Motor neuron (in vitro differentiated cells): ENCODE data around the gene NUCKS1. TPM values are rescaled to one million over a fixed set of nuclear protein-coding genes. Genes with fewer than 3 reads are reported as not detected.

ENCODE experiments used
- ATAC-seq, 8 experiments: fragments of 200-7000 bp; cut with Tn5 transposase; replicated peaks in 6 of 8; 2 replicates each; pipeline ENCODE4 v1.8.0; 2021; ENCODE audit warnings: mild to moderate bottlenecking in 8 of 8, moderate library complexity in 8 of 8
- H3K27ac ChIP-seq, 2 donors: fragments of 250-450 bp; sonication (Bioruptor Pico); 2 replicates each; pipeline ENCODE4 v1.9.0; 2021; ENCODE audit warnings: antibody characterized with exemption in 2 of 2, mild to moderate bottlenecking in 2 of 2, moderate library complexity in 1 of 2
- H3K4me1 ChIP-seq, 2 donors: fragments of 250-450 bp; sonication (Bioruptor Pico); replicated peaks in 1 of 2; 2 replicates each; pipeline ENCODE4 v1.6.1; 2021; ENCODE audit warnings: antibody characterized with exemption in 2 of 2, mild to moderate bottlenecking in 2 of 2, moderate library complexity in 1 of 2
- H3K4me3 ChIP-seq, 5 donors: fragments of 250-450 bp; sonication (Bioruptor Pico); 2 replicates each; pipeline ENCODE4 v1.9.0; 2021; ENCODE audit warnings: antibody characterized with exemption in 5 of 5, mild to moderate bottlenecking in 5 of 5, moderate library complexity in 4 of 5
- WGBS, 10 experiments: fragments of 450-650 bp; shearing (Covaris generic); methylation state at CpG; one replicate each; pipeline ENCODE4 v1.0.0; 2022; 5-methylcytosine and 5-hydroxymethylcytosine counted together
- in situ Hi-C, 9 experiments: fragments of 400-800 bp; cut with MboI; loops; one replicate each; pipeline ENCODE4 v1.15.0; 2021; ENCODE audit warnings: low sequenced_read_pairs in 9 of 9, low pct_unique_long_range_greater_than_20kb in 2 of 9; ENCODE audit not compliant: unreplicated experiment in 9 of 9
- total RNA-seq, 8 experiments: library from RNA; unstranded; fragments of 300-600 nt; gene quantifications; 2 replicates each; pipeline versions ENCODE4 v1.2.3 to v1.2.4, GENCODE V29; 2022

Gene NUCKS1
- total RNA-seq, 8 experiments from 2014 or later, result 88.0 to 300 (median 172) TPM

GRCh38 chr1:205678286-205679111 is 71.5 kb downstream of the NUCKS1 start:
- Histone ChIP-seq H3K27ac (no peak overlapping the region), H3K4me1 (peaks cover 6 to 8% of the 10 kb centered on the region in 2 donors), H3K4me3 (no peak overlapping the region)
- in situ Hi-C loops, result no loop called here
- 50 to 92% (median 67%) methylated on average over 1 to 10 of the region's 10 CpGs; no CpG with 5 or more reads in 1 of the 10 experiments for WGBS, 10 experiments
- ATAC-seq, result peak in 1 of 8 experiments; percentile 8

DNA sequence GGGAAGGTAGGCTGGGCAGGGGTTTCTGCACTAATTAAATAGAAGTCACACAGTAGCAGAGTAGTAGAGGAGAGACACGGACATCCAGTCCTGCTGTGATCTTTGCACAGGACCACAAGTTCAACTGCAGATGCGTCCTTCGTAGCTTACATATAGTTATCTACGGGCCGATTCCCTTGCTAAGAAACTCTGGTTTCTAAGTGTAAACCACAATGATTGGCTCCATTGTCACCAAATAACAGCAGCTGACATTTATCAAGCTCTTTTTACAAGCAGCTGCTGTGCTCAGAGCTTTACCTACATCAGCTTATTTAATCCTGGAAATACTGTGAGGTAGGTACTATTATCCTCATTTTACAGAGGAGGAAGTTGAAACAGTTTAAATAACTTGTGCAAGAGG is 72.8 kb downstream of the NUCKS1 start:
- in situ Hi-C loops, result no loop called here
- ATAC-seq, result no peak
- Histone ChIP-seq H3K4me1 (peaks cover 7 to 8% of the 10 kb centered on the region in 2 donors), H3K27ac (no peak overlapping the region), H3K4me3 (no peak overlapping the region)
- 47 to 83% (median 67%) methylated on average over 3 to 5 of the region's 5 CpGs; no CpG with 5 or more reads in 1 of the 10 experiments for WGBS, 10 experiments

- Histone ChIP-seq H3K4me3 (no peak overlapping the region), H3K27ac (no peak overlapping the region), H3K4me1 (peaks cover 8% of the 10 kb centered on the region in 2 donors)
- ATAC-seq, result no peak
- WGBS, 10 experiments, result 29 to 81% (median 65%) methylated on average over 1 to 3 of the region's 3 CpGs; no CpG with 5 or more reads in 4 of the 10 experiments
- in situ Hi-C loops, result no loop called here
Observed at GRCh38 chr1:205676597-205676996, 73.4 kb downstream of the NUCKS1 start.

DNA sequence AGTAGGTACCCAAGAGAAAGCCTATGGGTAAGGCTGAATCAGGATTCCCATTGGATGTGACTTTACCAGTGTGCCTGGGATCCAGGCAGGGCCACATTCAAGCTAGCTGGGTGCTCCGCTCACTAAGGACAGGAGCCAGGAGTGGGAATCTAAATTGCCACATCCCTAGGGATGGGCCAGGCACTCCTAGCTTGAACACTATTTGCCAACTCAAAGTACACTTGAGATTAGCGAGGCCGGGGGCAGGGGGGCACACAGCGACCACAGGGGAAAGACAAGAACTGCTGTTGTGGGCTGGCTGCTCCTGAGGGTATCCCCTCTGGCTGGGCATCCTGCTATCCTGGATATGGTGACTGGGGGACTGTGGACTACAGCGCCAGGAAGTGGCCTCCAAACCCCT is 74.0 kb downstream of the NUCKS1 start:
- Histone ChIP-seq H3K27ac (no peak overlapping the region), H3K4me3 (no peak overlapping the region), H3K4me1 (peaks cover 10 to 12% of the 10 kb centered on the region in 2 donors)
- WGBS, 10 experiments, result 80 to 100% (median 100%) methylated on average over 1 to 3 of the region's 5 CpGs; no CpG with 5 or more reads in 3 of the 10 experiments
- in situ Hi-C loops, result no loop called here
- ATAC-seq, result no peak

- H3K4me1 ChIP-seq, result peaks cover 18 to 19% of the 10 kb centered on the region in 2 donors
- in situ Hi-C loops, result no loop called here
- no peak overlapping the region for H3K4me3 ChIP-seq
- ATAC-seq, result no peak
- no peak overlapping the region for H3K27ac ChIP-seq
- WGBS, 10 experiments, result 80 to 100% (median 95%) methylated on average over 1 to 4 of the region's 4 CpGs; no CpG with 5 or more reads in 3 of the 10 experiments
Observed at GRCh38 chr1:205675247-205675646, 74.7 kb downstream of the NUCKS1 start.

DNA sequence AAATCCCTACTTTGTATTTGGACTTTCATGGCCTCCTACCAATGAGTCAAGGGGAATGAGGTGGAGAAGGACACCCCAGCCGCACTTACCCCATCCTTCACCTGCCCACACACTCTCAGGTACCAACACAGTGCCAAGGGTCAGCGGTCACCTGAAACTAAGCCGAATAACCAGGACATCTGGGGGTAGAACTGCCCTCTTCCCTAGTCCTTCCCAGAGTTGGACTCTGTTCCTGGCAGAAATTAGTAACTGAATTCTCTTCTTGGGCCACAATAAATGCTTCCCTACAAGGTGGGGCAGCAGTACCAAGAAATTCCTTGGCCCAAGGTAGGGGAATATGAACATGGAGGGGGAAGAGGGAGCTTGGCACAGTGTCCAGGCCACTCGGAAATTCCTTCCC is 77.0 kb downstream of the NUCKS1 start:
- WGBS, 10 experiments, result 20 to 100% (median 87%) methylated on average over 1 to 4 of the region's 4 CpGs; no CpG with 5 or more reads in 3 of the 10 experiments
- no peak overlapping the region for H3K4me3 ChIP-seq
- in situ Hi-C loops, result loop anchor here in 2 of 9 experiments (25.0 kb wide), 2 partner anchors 289 to 314 kb away; no protein-coding TSS in a partner anchor
- H3K27ac ChIP-seq, result no peak overlapping the region
- ATAC-seq, result no peak
- peaks cover 26 to 32% of the 10 kb centered on the region in 2 donors for H3K4me1 ChIP-seq

GRCh38 chr1:205672395-205672889 is 77.5 kb downstream of the NUCKS1 start:
- Histone ChIP-seq H3K4me3 (no peak overlapping the region), H3K27ac (no peak overlapping the region), H3K4me1 (peaks cover 26 to 32% of the 10 kb centered on the region in 2 donors)
- no peak for ATAC-seq
- in situ Hi-C loops, result loop anchor here in 2 of 9 experiments (25.0 kb wide), 2 partner anchors 290 to 315 kb away; no protein-coding TSS in a partner anchor
- WGBS, 10 experiments, result 57 to 89% (median 73%) methylated on average over 2 to 11 of the region's 11 CpGs; no CpG with 5 or more reads in 3 of the 10 experiments

GRCh38 chr1:205670611-205671430 is 79.2 kb downstream of the NUCKS1 start:
- in situ Hi-C loops, result loop anchor here in 2 of 9 experiments (25.0 kb wide), 2 partner anchors 291 to 316 kb away; no protein-coding TSS in a partner anchor
- Histone ChIP-seq H3K4me1 (peaks cover 26 to 32% of the 10 kb centered on the region in 2 donors), H3K4me3 (no peak overlapping the region), H3K27ac (no peak overlapping the region)
- ATAC-seq, result peak in 5 of 8 experiments; percentile 27 to 42 (median 39)
- 9 to 100% (median 57%) methylated on average over 1 to 9 of the region's 13 CpGs; no CpG with 5 or more reads in 2 of the 10 experiments for WGBS, 10 experiments

DNA sequence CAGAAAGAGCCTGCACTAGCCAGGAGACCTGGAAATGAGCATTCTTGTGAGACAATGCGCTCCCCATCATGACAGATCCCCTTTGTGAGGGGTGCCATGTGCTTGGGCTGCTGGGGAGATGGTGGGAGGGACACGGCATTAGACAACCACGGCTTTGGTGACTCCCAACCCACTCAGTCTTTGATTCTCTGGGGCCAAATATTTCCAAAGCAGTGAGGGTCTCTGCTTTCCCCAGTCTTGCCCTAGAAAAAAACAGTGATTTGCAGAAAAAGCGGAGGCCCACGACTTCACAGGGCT is 79.9 kb downstream of the NUCKS1 start:
- in situ Hi-C loops, result loop anchor here in 2 of 9 experiments (25.0 kb wide), 2 partner anchors 292 to 317 kb away; no protein-coding TSS in a partner anchor
- H3K4me1 ChIP-seq, result peaks cover 26 to 34% of the 10 kb centered on the region in 2 donors
- ATAC-seq, result peak in 2 of 8 experiments; percentile 4 to 18
- H3K4me3 ChIP-seq, result no peak overlapping the region
- no peak overlapping the region for H3K27ac ChIP-seq
- WGBS, 10 experiments, result 0 to 100% (median 70%) methylated on average over 1 to 2 of the region's 5 CpGs; no CpG with 5 or more reads in 7 of the 10 experiments

DNA sequence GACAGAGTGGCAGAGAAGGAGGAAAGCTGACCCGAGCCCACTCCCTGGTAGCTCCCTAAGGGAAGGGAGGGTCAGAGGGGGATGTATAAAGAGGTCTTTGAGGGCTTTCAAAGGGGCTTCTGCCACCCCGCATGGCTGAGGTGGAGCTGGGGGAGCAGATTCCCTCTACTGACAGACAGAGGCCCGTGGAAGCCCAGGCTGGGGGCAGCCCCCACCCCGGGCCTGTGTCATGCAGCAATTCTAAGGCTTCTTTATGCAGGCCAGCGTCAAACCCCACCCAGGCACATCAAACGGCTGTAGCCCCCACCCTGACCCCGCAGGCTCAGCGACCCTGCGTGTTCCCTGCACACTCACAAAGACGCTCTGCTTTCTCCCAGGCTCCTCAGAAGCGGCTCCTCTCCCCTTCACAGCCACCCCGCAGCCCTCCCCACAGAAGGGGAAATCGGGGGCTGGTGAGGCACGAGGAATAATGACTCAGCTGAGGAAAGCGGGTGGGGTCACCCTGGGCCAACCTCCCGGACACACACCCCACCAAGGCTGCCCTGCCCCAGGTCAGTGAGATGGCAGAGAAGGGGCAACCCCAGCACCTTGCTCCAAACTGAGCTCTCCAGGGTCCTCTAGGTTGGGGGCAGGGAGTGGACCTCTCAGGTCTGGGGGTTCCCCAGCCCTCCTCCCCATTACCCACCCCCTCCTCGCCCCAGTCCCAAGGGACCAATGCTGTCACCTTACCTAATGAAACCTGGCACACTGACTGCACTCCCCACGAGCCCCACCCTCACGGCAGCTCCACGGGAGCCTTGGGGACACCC is 80.4 kb downstream of the NUCKS1 start:
- ATAC-seq, result peak; percentile 40 to 72 (median 68)
- in situ Hi-C loops, result loop anchor here in 2 of 9 experiments (25.0 kb wide), 2 partner anchors 293 to 318 kb away; no protein-coding TSS in a partner anchor
- H3K4me3 ChIP-seq, result no peak overlapping the region
- 0 to 20% (median 14%) methylated on average over 1 to 5 of the region's 20 CpGs; no CpG with 5 or more reads in 5 of the 10 experiments for WGBS, 10 experiments
- H3K27ac ChIP-seq, result no peak overlapping the region
- H3K4me1 ChIP-seq, result peaks cover 26 to 34% of the 10 kb centered on the region in 2 donors

DNA sequence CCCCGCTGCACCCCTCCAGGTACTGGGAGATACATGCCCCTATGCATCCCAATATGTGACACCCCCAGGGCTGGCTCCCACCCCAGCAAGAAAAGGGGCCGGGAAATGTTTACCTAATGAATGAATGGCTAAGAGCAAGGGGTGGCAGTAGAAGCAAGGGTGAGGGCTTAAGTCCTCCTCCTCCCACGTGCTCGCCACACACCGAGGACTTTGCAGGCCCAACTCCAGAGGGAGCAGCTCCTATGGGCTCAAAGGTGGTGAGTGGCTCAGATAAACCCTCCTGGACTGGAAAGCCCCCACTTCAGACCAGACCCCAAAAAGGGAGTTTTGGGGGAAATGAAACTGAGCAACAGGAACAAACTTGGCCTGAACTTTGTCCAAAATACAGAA is 81.0 kb downstream of the NUCKS1 start:
- in situ Hi-C loops, result loop anchor here in 2 of 9 experiments (25.0 kb wide), 2 partner anchors 293 to 318 kb away; no protein-coding TSS in a partner anchor
- peaks cover 26 to 34% of the 10 kb centered on the region in 2 donors for H3K4me1 ChIP-seq
- no peak overlapping the region for H3K4me3 ChIP-seq
- 31 to 72% (median 53%) methylated on average over 1 to 5 of the region's 5 CpGs; no CpG with 5 or more reads in 4 of the 10 experiments for WGBS, 10 experiments
- no peak overlapping the region for H3K27ac ChIP-seq
- peak; percentile 13 to 66 (median 20) for ATAC-seq
